LNCAP (cell line): Measurements from ENCODE around the gene MAP3K1.

Source experiments
- CTCF ChIP-seq: fragments of 450-650 bp; IDR thresholded peaks from 2 replicates; pipeline ENCODE4 v1.5.1; 2017; ENCODE audit warnings: mild to moderate bottlenecking

Gene MAP3K1

GRCh38 chr5:56900395-56900794 lies 85.0 kb downstream of the MAP3K1 start:
- no peak for TF ChIP-seq CTCF

GRCh38 chr5:56900858-56901578 lies 85.7 kb downstream of the MAP3K1 start:
- peak; percentile 73 for TF ChIP-seq CTCF

- no peak for TF ChIP-seq CTCF
Measured at GRCh38 chr5:56908942-56909293, 93.6 kb downstream of the MAP3K1 start.

- TF ChIP-seq CTCF = no peak
Measured at GRCh38 chr5:56909294-56910209, 94.2 kb downstream of the MAP3K1 start, which contains the start of gene SETD9. Gene SETD9, plus strand, starts transcription at chr5:56909596. Its CDS starts 50 bp downstream, at chr5:56909646.

GRCh38 chr5:56910210-56910965 lies 95.0 kb downstream of the MAP3K1 start:
- TF ChIP-seq CTCF = no peak

GRCh38 chr5:56913766-56914165 lies 98.4 kb downstream of the MAP3K1 start:
- TF ChIP-seq CTCF = no peak

- no peak for TF ChIP-seq CTCF
Measured at GRCh38 chr5:56914678-56915077, 99.3 kb downstream of the MAP3K1 start.
